ENCODE data around the gene ACSL1. TPM values are rescaled to one million over a fixed set of nuclear protein-coding genes. Genes with fewer than 3 reads are reported as not detected.

The ACSL1 gene
- polyA plus RNA-seq, 4 donors, result 48.6 to 75.1 (median 61.5) TPM

GRCh38 chr4:184812651-184813181 lies 13.1 kb downstream of the ACSL1 start:
- no peak for DNase-seq (ENCODE audit: low read depth in 4 of 4, low spot score in 3 of 4)

- DNase-seq (ENCODE audit: low read depth in 4 of 4, low spot score in 3 of 4), result no peak
Observed at GRCh38 chr4:184812199-184812542, 13.6 kb downstream of the ACSL1 start.

- DNase-seq (ENCODE audit: low read depth in 4 of 4, low spot score in 3 of 4), result no peak
Observed at GRCh38 chr4:184811526-184812198, 14.1 kb downstream of the ACSL1 start.

GRCh38 chr4:184810720-184811119 lies 15.0 kb downstream of the ACSL1 start:
- DNase-seq (ENCODE audit: low read depth in 4 of 4, low spot score in 3 of 4), result no peak

- DNase-seq (ENCODE audit: low read depth in 4 of 4, low spot score in 3 of 4), result no peak
Observed at GRCh38 chr4:184808713-184809050, 17.1 kb downstream of the ACSL1 start.

- no peak for DNase-seq (ENCODE audit: low read depth in 4 of 4, low spot score in 3 of 4)
Observed at GRCh38 chr4:184807797-184808712, 17.7 kb downstream of the ACSL1 start.

- no peak for DNase-seq (ENCODE audit: low read depth in 4 of 4, low spot score in 3 of 4)
Observed at GRCh38 chr4:184807256-184807655, 18.5 kb downstream of the ACSL1 start.

- DNase-seq (ENCODE audit: low read depth in 4 of 4, low spot score in 3 of 4), result no peak
Observed at GRCh38 chr4:184806711-184807110, 19.1 kb downstream of the ACSL1 start.

- no peak for DNase-seq (ENCODE audit: low read depth in 4 of 4, low spot score in 3 of 4)
Observed at GRCh38 chr4:184806229-184806550, 19.6 kb downstream of the ACSL1 start.

GRCh38 chr4:184805462-184806228 lies 20.1 kb downstream of the ACSL1 start:
- DNase-seq (ENCODE audit: low read depth in 4 of 4, low spot score in 3 of 4), result no peak

- no peak for DNase-seq (ENCODE audit: low read depth in 4 of 4, low spot score in 3 of 4)
Observed at GRCh38 chr4:184804621-184805020, 21.1 kb downstream of the ACSL1 start.

GRCh38 chr4:184803874-184804273 lies 21.9 kb downstream of the ACSL1 start:
- DNase-seq (ENCODE audit: low read depth in 4 of 4, low spot score in 3 of 4), result no peak

- DNase-seq (ENCODE audit: low read depth in 4 of 4, low spot score in 3 of 4), result no peak
Observed at GRCh38 chr4:184803133-184803532, 22.6 kb downstream of the ACSL1 start.

- DNase-seq (ENCODE audit: low read depth in 4 of 4, low spot score in 3 of 4), result no peak
Observed at GRCh38 chr4:184802697-184803015, 23.1 kb downstream of the ACSL1 start.

- DNase-seq (ENCODE audit: low read depth in 4 of 4, low spot score in 3 of 4), result no peak
Observed at GRCh38 chr4:184801781-184802696, 23.7 kb downstream of the ACSL1 start.

GRCh38 chr4:184798504-184798903 lies 27.3 kb downstream of the ACSL1 start:
- DNase-seq (ENCODE audit: low read depth in 4 of 4, low spot score in 3 of 4), result no peak

GRCh38 chr4:184796906-184797305 lies 28.9 kb downstream of the ACSL1 start:
- no peak for DNase-seq (ENCODE audit: low read depth in 4 of 4, low spot score in 3 of 4)

GRCh38 chr4:184795214-184795844 lies 30.4 kb downstream of the ACSL1 start:
- DNase-seq (ENCODE audit: low read depth in 4 of 4, low spot score in 3 of 4), result no peak

- no peak for DNase-seq (ENCODE audit: low read depth in 4 of 4, low spot score in 3 of 4)
Observed at GRCh38 chr4:184794470-184794869, 31.3 kb downstream of the ACSL1 start.

Measured in right renal pelvis (tissue), 4 donors.